Testis (tissue), 3 donors: Measurements from ENCODE around the gene LGALS7. TPM values are rescaled to one million over a fixed set of nuclear protein-coding genes. Genes with fewer than 3 reads are reported as not detected.

Source experiments
- DNase-seq: peaks from one replicate; pipeline ENCODE4 v3.0.0-alpha.2; 2019
- H3K27ac ChIP-seq, 2 donors: fragments of 200-600 bp; sonication (generic); one replicate each; pipeline ENCODE4 v1.5.1; 2019
- H3K27me3 ChIP-seq: fragments of 200-600 bp; sonication (generic); one replicate; pipeline ENCODE4 v1.5.1; 2019
- H3K36me3 ChIP-seq: fragments of 200-600 bp; sonication (generic); one replicate; pipeline ENCODE4 v1.5.1; 2017; ENCODE audit warnings: low read depth; ENCODE audit errors: missing control alignments
- H3K4me1 ChIP-seq: fragments of 200-600 bp; sonication (generic); one replicate; pipeline ENCODE4 v1.5.1; 2019
- H3K4me3 ChIP-seq, 2 donors: fragments of 200-600 bp; sonication (generic); one replicate each; pipeline ENCODE4 v1.5.1; 2017 to 2019
- H3K9me3 ChIP-seq: fragments of 200-600 bp; sonication (generic); one replicate; pipeline ENCODE4 v1.5.1; 2017
- POLR2A ChIP-seq: fragments of 450-650 bp; IDR thresholded peaks from one replicate; pipeline ENCODE4 v1.6.1; 2017; ENCODE audit warnings: antibody characterized with exemption, mild to moderate bottlenecking, moderate library complexity
- WGBS, 2 donors: methylation state at CpG; one replicate each; pipeline ENCODE4 v1.1.5; 2018; 5-methylcytosine and 5-hydroxymethylcytosine counted together
- intact Hi-C: fragments of 100-400 bp; cut with DNase I; formaldehyde crosslinking; loops from one replicate; pipeline ENCODE4 v1.15.1; 2023; ENCODE audit warnings: low total_unique reads
- polyA plus RNA-seq: library from polyadenylated mRNA; stranded (reverse); fragments of 350-450 nt; fragmentation: Illumina TruSeq; extraction: RNeasy Lipid Tissue Mini Kit (QIAGEN cat#74804); gene quantifications from one replicate; pipeline ENCODE4 v1.2.3, GENCODE V29; 2014; ENCODE audit warnings: low read depth, low replicate concordance; ENCODE audit not compliant: insufficient read depth
- total RNA-seq, 2 donors: library from RNA; depleted of rRNA; stranded (reverse); fragments of >200 nt; gene quantifications; one replicate each; pipeline ENCODE4 v1.2.3, GENCODE V29; 2016
- TF ChIP-seq, protein P1 (sequence below), 3 experiments: fragments of 450-650 bp in 2 of 3; fragments of 200-600 bp in 1 of 3; sonication (generic) in 1 of 3; IDR thresholded peaks; one replicate each; pipeline ENCODE4 v1.5.1; 2016 to 2019; ENCODE audit warnings: antibody characterized with exemption in 3 of 3, mild to moderate bottlenecking in 2 of 3, moderate library complexity in 1 of 3

LGALS7 gene
- total and polyA plus RNA-seq, 3 donors from 2014 or later: 4.4 TPM; not detected in 2

DNA sequence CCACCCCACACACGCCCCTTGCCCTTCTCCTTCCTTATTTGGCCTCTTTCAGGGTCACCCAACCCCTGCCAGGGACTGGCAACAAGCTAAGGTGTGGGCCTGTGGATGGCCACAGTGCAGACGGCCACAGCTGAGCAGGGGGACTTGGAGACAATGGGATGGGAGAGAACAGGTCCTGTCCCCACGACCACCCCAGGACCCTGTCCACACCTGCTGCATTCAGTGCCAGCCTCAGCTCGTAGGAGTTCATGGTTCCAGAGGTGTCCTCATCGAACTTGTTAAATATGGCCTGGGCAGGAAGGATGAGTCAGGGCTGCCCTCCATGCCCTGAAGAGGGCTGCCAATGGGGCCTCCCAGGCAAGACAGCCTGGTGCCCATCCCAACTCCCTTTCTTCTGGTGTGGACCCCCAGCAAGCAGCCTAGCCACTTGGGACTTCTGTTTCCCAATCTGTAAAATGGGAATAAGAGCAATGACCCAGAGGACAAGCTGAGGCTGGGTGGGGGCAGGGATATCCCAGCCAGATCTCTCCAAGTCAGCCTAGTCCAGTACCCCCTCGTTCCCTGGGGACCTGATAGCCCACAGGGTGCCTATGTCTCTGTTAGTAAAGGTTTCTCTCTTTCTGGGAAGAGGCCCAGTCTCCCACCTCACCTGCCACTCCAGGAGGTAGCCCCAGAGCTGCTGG is 39.7 kb downstream of the LGALS7 start:
- no peaks in the 10 kb centered on the region for H3K27me3 ChIP-seq
- TF ChIP-seq, protein P1, sequence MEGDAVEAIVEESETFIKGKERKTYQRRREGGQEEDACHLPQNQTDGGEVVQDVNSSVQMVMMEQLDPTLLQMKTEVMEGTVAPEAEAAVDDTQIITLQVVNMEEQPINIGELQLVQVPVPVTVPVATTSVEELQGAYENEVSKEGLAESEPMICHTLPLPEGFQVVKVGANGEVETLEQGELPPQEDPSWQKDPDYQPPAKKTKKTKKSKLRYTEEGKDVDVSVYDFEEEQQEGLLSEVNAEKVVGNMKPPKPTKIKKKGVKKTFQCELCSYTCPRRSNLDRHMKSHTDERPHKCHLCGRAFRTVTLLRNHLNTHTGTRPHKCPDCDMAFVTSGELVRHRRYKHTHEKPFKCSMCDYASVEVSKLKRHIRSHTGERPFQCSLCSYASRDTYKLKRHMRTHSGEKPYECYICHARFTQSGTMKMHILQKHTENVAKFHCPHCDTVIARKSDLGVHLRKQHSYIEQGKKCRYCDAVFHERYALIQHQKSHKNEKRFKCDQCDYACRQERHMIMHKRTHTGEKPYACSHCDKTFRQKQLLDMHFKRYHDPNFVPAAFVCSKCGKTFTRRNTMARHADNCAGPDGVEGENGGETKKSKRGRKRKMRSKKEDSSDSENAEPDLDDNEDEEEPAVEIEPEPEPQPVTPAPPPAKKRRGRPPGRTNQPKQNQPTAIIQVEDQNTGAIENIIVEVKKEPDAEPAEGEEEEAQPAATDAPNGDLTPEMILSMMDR (IDR thresholded peaks at IDR 0.05): no peak
- no peak for TF ChIP-seq POLR2A
- H3K36me3 ChIP-seq: no peaks in the 10 kb centered on the region
- DNase-seq: no peak
- H3K4me1 ChIP-seq: peaks cover 25% of the 10 kb centered on the region
- intact Hi-C loops: no loop called here
- H3K9me3 ChIP-seq: no peaks in the 10 kb centered on the region
- H3K27ac ChIP-seq: peak overlapping the region in 1 of 2 donors; percentile 24
- 85 to 88% methylated on average over 3 to 6 of the region's 6 CpGs for WGBS, 2 donors
- no peak overlapping the region for H3K4me3 ChIP-seq

DNA sequence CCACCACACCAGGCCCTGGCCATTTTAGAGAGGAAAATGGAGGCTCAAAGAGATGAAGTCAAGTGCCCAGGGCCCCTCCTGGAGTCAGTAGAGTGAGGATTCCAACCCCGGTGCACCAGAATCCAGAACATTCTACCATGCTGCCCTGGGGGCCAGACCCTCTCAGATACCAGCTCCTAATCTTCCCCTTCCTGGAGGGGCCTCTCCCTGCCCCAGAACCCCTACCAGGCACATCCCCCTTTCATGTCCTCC is 40.1 kb downstream of the LGALS7 start:
- Histone ChIP-seq H3K4me3 (no peak overlapping the region), H3K9me3 (no peaks in the 10 kb centered on the region), H3K27me3 (no peaks in the 10 kb centered on the region), H3K27ac (no peak overlapping the region), H3K4me1 (peaks cover 28% of the 10 kb centered on the region), H3K36me3 (no peaks in the 10 kb centered on the region)
- DNase-seq: no peak
- 100% methylated on average over 1 of the region's 1 CpG for WGBS, 2 donors
- TF ChIP-seq, protein P1 (IDR thresholded peaks at IDR 0.05): no peak
- TF ChIP-seq POLR2A: no peak
- intact Hi-C loops: no loop called here

DNA sequence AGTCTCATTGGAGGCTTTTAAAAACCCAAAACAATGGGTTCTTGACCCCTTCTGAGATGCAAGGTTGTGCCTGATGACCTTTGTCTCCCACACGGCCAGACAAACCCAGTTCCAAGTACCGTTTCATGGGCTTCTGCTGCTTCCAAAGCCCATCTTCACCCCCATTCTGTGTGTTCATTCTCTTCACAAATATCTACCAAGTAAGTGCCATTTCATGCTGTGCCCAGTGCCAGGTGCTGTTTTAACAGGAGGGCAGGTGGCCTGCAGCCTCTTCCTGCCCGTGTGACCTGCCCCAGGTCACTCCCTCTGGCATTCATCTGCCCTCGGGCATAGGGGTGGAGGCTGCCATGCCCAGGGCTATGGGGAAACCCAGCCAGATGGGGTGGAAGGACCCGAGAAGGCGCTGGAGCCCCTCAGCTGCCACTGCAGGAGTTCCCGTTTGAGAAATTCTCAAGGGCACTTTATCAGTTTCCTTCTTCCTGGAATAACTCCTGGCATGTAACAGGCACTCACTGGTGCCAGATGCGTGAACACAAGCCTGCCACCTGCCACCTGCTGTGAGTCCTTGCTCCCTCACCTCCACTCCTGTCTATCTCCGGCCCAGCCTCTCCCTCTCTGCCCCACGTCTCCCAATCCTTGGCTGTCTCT is 41.5 kb downstream of the LGALS7 start:
- intact Hi-C loops: no loop called here
- no peak overlapping the region for H3K27ac ChIP-seq
- no peak for DNase-seq

DNA sequence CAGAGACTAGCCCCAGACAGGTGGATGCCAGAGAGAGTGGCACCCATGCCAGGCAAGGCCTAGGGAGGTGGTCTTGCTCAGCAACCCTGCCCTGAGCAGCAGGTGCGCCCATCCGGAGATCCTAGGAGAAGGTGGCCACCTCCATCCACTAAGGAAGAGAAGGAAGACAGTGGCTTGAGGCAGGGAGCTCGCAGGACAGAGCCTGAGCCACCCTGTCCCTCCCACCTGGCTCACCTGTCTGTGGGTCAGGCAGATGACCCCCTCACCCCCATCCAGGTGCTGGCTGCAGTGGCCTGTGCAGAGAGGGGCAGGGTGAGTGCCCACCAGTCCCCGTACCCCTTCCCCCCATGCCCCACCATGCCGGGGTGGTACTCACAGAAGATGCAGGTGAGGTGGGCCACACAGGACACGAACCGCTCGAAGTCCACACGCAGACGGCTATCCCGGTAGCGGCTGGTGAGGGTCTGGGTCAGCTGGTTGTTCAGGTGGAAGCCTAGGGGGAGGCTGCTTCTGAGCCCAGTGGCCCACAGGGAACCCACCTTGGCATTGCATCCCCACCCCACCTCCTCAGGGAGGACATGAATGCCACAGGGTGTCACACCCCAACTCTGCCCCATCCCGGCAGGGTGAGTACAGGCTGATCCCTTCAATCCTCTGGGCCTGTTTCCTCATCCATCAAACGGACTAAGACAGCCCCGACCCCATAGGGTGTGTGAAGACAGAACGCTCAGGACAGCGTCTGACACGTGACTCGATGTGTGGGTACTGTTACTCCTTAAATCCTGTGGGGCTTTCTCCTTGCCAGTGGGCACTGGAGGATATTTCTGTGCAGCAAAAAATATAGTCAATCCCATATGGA is 42.4 kb downstream of the LGALS7 start:
- intact Hi-C loops: no loop called here
- H3K36me3 ChIP-seq: no peaks in the 10 kb centered on the region

More for the DNA sequence above, 41.5 kb downstream of the LGALS7 start:
- H3K9me3 ChIP-seq: no peaks in the 10 kb centered on the region
- H3K36me3 ChIP-seq: no peaks in the 10 kb centered on the region
- no peak overlapping the region for H3K4me3 ChIP-seq
- TF ChIP-seq, protein P1 (IDR thresholded peaks at IDR 0.05): no peak
- TF ChIP-seq POLR2A: no peak
- no peaks in the 10 kb centered on the region for H3K27me3 ChIP-seq
- 60 to 69% methylated on average over 10 of the region's 10 CpGs for WGBS, 2 donors
- peaks cover 28% of the 10 kb centered on the region for H3K4me1 ChIP-seq

More for the DNA sequence above, 42.4 kb downstream of the LGALS7 start:
- no peak overlapping the region for H3K27ac ChIP-seq
- H3K9me3 ChIP-seq: no peaks in the 10 kb centered on the region
- 83 to 91% methylated on average over 11 to 19 of the region's 19 CpGs for WGBS, 2 donors
- no peaks in the 10 kb centered on the region for H3K27me3 ChIP-seq
- H3K4me3 ChIP-seq: no peak overlapping the region
- no peak for TF ChIP-seq POLR2A
- TF ChIP-seq, protein P1 (IDR thresholded peaks at IDR 0.05): no peak
- no peak for DNase-seq
- H3K4me1 ChIP-seq: peaks cover 24% of the 10 kb centered on the region
